ENCODE measurements around the gene MTMR12.
"Not testable (repeated sequence)": the region's sequence is repeated elsewhere in the genome, so short reads cannot be mapped to it uniquely, and the experiment has no call there.

MTMR12 gene

DNA sequence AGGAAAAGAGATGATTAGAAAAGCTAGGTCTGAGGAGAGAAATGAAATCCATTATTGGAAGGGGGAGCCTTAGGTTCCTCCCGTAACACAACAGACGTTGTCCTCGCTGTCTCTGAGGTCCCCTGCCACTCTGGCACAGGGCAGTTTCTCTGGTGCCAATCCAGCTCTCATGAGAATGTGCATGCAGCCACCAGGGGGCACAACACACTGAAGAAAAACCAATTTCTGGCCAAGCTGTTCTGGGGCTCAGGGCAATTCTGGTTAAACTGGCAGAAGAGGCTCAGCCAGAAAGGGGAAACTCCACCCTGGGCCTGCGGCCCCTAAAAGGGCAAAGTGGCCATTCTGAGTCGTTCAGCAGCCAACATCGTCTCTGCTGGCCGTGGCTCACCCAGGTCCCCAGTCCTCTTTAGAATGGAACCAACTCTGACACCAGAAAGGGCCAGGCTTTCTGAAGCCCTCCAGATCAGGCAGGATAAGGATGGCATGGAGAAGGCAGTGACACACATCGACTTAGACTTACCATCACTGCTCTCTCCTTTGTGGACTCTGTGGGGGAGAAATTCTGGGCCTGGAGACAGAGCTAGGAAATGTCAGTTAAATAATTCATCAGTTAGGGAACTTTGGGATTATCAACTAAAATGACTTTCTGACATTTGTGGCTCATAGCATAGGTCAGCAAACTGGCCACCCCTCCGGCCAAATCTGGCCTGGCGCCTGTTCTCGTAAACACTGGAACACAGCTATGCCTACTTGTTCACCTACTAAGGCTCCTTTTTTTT lies 80.1 kb downstream of the MTMR12 start:
- DNase-seq, result peak; percentile 63

DNA sequence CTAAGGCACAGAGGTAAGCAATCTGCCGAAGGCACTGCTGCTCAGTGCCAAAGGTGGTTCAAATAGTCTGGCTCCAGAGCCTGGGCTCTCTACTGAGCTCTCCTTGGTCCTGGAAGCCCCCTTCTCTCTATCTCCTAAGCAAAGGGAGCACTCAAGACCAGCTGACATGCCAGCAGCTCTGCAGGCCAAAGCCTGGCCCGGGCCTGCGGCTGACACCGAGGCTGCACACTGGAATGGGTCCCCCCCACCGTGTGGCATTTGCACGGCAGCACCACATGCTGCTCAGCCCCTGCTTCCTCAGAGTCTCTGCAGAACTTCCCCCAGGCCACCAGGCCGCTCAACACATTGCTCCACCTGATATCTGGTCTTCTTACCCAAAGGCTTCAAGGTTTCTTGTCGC lies 80.8 kb downstream of the MTMR12 start:
- no peak for DNase-seq

DNA sequence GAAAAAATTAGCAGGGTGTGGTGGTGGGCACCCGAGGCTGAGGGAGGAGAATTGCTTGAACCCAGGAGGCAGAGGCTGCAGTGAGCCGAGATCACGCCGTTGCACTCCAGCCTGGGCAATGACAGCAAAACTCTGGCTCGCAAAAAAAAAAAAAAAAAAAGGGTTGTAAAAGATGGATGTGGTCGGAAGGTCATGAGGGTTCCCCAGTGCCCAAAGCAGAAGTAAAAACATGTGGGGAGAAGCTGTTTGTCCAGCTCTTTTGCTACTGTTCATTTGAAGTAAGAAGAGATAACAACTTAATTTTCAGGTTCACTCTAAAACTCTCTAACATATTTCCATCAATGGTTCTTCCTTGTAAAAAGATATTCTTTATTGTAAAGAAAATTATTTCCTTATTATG lies 81.5 kb downstream of the MTMR12 start:
- no peak for DNase-seq

GRCh38 chr5:32230356-32231099 lies 82.2 kb downstream of the MTMR12 start:
- DNase-seq, result no peak

DNA sequence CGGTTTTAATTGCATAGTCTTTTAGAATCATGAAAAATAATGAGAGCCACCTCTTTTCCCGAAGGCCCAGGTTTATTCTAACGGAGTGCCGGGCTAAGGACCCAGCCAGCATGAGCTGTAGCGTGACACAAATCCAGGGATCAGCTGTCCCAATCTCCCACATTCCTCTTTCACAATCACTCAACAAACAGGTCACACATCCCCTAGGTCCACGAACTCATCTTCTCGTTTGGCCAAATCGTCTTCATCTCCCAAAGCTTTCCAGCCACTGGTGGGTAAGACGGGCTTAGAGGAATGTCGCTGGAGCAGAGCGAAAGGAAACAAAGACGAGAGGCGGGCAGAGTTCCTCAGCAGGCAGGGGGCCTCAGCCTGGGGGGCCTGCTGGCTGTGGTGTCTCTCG lies 83.2 kb downstream of the MTMR12 start:
- DNase-seq, result no peak

- DNase-seq, result no peak
These were observed 83.9 kb downstream of the MTMR12 start for GRCh38 chr5:32228816-32229215.

- DNase-seq, result peak; percentile 43
These were observed 87.3 kb downstream of the MTMR12 start for GRCh38 chr5:32225445-32225844.

GRCh38 chr5:32223972-32224609 lies 88.6 kb downstream of the MTMR12 start:
- DNase-seq, result peak; percentile 91

- no peak for DNase-seq
These were observed 89.8 kb downstream of the MTMR12 start for GRCh38 chr5:32222723-32223470.

GRCh38 chr5:32217886-32218396 lies 94.8 kb downstream of the MTMR12 start:
- peak; percentile 19 for DNase-seq

- not testable (repeated sequence) for DNase-seq
These were observed 98.4 kb downstream of the MTMR12 start for GRCh38 chr5:32214344-32214743.

DNA sequence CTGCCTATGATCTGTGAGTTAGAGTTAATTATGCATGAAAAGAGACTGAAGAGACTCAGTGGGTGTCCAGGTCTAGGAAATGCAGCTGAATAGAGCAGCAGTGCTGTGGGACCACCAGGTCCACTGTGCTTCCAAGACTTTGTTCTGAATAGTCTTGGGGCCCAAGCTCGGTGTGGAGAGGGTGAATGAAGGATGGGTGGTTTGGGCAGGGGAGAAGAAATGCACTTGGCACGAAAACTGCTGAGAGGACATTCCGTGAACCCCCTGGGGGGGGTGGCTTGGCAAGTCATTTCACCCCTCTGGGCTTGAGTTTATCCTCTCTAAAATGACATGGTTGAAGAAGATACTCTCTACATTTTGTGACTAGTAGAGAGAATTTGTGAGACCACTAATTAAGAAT lies 102.6 kb downstream of the MTMR12 start:
- no peak for DNase-seq

GRCh38 chr5:32208837-32209236 lies 103.9 kb downstream of the MTMR12 start:
- not testable (repeated sequence) for DNase-seq

GRCh38 chr5:32207355-32207634 lies 105.4 kb downstream of the MTMR12 start:
- no peak for DNase-seq

GRCh38 chr5:32206509-32207354 lies 106.0 kb downstream of the MTMR12 start:
- DNase-seq, result no peak

GRCh38 chr5:32206053-32206452 lies 106.7 kb downstream of the MTMR12 start:
- DNase-seq, result no peak

DNA sequence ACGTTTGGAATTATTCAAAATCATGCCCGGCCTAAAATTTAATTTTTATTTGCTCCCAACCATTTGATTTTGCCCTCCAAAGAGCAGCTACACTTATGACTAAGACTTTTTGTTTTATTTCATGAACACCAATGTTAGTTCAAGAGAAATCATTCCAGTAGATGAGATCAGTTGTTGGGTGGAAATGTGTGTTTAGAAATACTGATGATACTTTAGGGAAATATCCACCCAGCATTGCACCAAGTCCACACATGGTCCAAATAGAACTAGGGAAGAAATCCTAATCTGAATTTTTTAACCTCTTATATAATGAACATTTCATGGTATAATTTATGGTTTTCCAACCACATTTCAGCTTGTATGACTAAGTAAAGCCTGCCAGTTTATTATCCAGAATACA lies 110.3 kb downstream of the MTMR12 start:
- DNase-seq, result peak; percentile 74

DNA sequence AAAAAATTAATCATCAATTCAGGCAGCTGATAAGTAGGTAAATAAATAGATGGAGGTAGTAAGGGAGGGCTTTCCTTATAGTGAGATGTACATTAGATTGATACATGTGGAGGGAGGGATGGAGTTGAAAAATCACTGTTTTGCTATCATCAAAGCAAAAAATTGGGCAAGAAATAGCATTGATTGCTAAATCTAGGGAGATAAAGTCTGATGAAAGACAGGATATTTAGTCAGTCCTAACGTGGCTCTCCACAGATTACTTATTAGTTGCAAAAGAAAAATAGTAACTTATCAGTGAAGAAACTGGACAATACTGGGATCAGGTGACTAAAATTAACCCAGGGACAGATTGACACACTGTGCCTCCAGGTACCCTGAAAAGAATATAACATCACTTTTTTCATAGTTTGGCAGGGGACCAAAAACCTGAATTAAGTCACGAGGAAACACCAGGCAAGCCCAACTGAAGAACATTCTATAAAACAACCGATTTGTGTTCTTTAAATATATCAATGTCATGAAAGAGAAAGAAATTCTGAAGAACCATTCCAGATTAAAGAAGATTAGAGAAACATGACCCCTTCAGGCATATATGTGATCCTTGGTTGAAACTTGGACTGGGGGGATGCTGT lies 111.5 kb downstream of the MTMR12 start:
- DNase-seq, result no peak

DNA sequence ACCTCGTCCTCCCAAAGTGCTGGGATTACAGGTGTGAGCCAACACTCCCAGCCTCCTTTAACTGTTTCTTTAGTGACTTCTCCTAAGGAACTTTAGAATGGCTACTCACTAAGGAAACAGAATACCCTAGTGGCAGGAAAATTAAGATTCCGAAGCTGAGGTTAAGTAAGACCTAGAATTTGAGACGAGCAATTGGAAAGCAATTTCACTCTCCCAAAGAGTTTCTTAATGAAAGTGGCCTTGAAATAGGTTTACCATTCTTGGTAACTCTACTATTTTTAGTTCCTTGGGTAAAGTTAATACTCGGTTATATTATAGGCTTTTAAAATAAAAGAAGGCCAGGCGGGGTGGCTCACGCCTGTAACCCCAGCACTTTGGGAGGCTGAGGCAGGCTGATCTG lies 115.7 kb downstream of the MTMR12 start:
- no peak for DNase-seq

DNA sequence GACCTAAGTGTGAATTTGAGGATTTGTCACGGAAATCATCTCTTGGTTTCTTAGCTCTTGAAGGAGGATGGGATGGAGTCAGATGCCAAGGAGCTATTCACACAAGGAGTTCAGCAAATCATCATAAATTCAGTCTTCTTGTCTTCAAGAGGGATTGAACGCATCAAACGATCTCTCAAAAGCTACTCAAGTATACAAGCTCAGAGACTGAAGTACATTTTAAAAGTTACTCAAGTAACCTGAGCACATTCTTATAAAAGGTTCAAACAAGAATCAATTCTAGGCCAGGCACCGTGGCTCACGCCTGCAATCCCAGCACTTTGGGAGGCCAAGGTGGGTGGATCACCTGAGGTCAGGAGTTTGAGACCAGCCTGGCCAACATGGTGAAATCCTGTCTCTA lies 117.5 kb downstream of the MTMR12 start:
- no peak for DNase-seq

- DNase-seq, result peak; percentile 92
These were observed 119.1 kb downstream of the MTMR12 start for GRCh38 chr5:32193591-32193990.

All from fibroblast of skin of back (primary cell).